Effector CD8-positive, alpha-beta T cell (primary cell): Measurements from ENCODE around the gene DCHS2.

Source experiments
- DNase-seq: peaks from one replicate; lab custom pipeline; 2025; lab: John Stamatoyannopoulos, UW

The DCHS2 gene

GRCh38 chr4:154490583-154491340, 837 bp downstream of the DCHS2 start:
- no peak for DNase-seq

- no peak for DNase-seq
Observed at GRCh38 chr4:154490234-154490582, 1.4 kb downstream of the DCHS2 start.

- DNase-seq: no peak
Observed at GRCh38 chr4:154489558-154490233, 1.9 kb downstream of the DCHS2 start.

- DNase-seq: no peak
Observed at GRCh38 chr4:154487145-154487544, 4.5 kb downstream of the DCHS2 start.

- DNase-seq: no peak
Observed at GRCh38 chr4:154485127-154485773, 6.3 kb downstream of the DCHS2 start.

- no peak for DNase-seq
Observed at GRCh38 chr4:154478547-154478946, 13.1 kb downstream of the DCHS2 start.

GRCh38 chr4:154478128-154478527, 13.5 kb downstream of the DCHS2 start:
- DNase-seq: no peak

GRCh38 chr4:154476232-154476631, 15.4 kb downstream of the DCHS2 start:
- DNase-seq: no peak

- no peak for DNase-seq
Observed at GRCh38 chr4:154475820-154476219, 15.8 kb downstream of the DCHS2 start.

GRCh38 chr4:154473497-154473896, 18.1 kb downstream of the DCHS2 start:
- no peak for DNase-seq

- DNase-seq: no peak
Observed at GRCh38 chr4:154472858-154473257, 18.7 kb downstream of the DCHS2 start.

- no peak for DNase-seq
Observed at GRCh38 chr4:154471526-154472331, 19.9 kb downstream of the DCHS2 start.

- no peak for DNase-seq
Observed at GRCh38 chr4:154471032-154471431, 20.6 kb downstream of the DCHS2 start.

- DNase-seq: no peak
Observed at GRCh38 chr4:154467886-154468285, 23.7 kb downstream of the DCHS2 start.

- no peak for DNase-seq
Observed at GRCh38 chr4:154466336-154466735, 25.3 kb downstream of the DCHS2 start.

GRCh38 chr4:154465085-154465484, 26.5 kb downstream of the DCHS2 start:
- DNase-seq: no peak

GRCh38 chr4:154464654-154465053, 26.9 kb downstream of the DCHS2 start:
- DNase-seq: no peak

- DNase-seq: no peak
Observed at GRCh38 chr4:154462081-154462810, 29.4 kb downstream of the DCHS2 start.

- no peak for DNase-seq
Observed at GRCh38 chr4:154457471-154457870, 34.1 kb downstream of the DCHS2 start.

- no peak for DNase-seq
Observed at GRCh38 chr4:154456889-154457288, 34.7 kb downstream of the DCHS2 start.

- no peak for DNase-seq
Observed at GRCh38 chr4:154456240-154456639, 35.4 kb downstream of the DCHS2 start.

- DNase-seq: no peak
Observed at GRCh38 chr4:154455111-154455510, 36.5 kb downstream of the DCHS2 start.
